Right lobe of liver (tissue), 6 donors: ENCODE data around the gene ERBB4. TPM values are rescaled to one million over a fixed set of nuclear protein-coding genes. Genes with fewer than 3 reads are reported as not detected.

ENCODE experiments used
- ATAC-seq, 4 donors: fragments of 200-7000 bp; cut with Tn5 transposase; one replicate each; pipeline ENCODE4 v1.9.1; 2020; ENCODE audit warnings: mild to moderate bottlenecking in 4 of 4, moderate library complexity in 4 of 4
- DNase-seq, 3 donors: peaks; one replicate each; pipeline ENCODE4 v3.0.0-alpha.2; 2020
- H3K27ac ChIP-seq, 3 donors: fragments of 200-600 bp; one replicate each; pipeline ENCODE4 v1.8.0; 2022
- H3K27me3 ChIP-seq, 2 donors: fragments of 200-600 bp; one replicate each; pipeline ENCODE4 v1.8.0; 2022
- H3K36me3 ChIP-seq, 4 donors: fragments of 200-600 bp; sonication (generic) in 1 of 4; one replicate each; pipeline versions ENCODE4 v1.5.1 to v1.8.0; 2017 to 2022; ENCODE audit warnings: control low read depth in 1 of 4
- H3K4me1 ChIP-seq, 4 donors: fragments of 200-600 bp; sonication (generic) in 1 of 4; one replicate each; pipeline versions ENCODE4 v1.5.1 to v1.8.0; 2017 to 2022; ENCODE audit warnings: control low read depth in 1 of 4
- H3K4me3 ChIP-seq, 3 donors: fragments of 200-600 bp; one replicate each; pipeline ENCODE4 v1.8.0; 2022
- H3K9me3 ChIP-seq, 4 donors: fragments of 200-600 bp; sonication (generic) in 1 of 4; one replicate each; pipeline versions ENCODE4 v1.5.1 to v1.8.0; 2017 to 2022; ENCODE audit warnings: control low read depth in 1 of 4
- POLR2A ChIP-seq: fragments of 450-650 bp; IDR thresholded peaks from one replicate; pipeline ENCODE4 v1.6.1; 2017; ENCODE audit warnings: antibody characterized with exemption, mild to moderate bottlenecking
- WGBS: methylation state at CpG from one replicate; pipeline ENCODE4 v1.1.6; 2018; ENCODE audit warnings: low coverage, low lambda C conversion rate; ENCODE audit not compliant: insufficient coverage; ENCODE audit errors: missing lambda C conversion rate; 5-methylcytosine and 5-hydroxymethylcytosine counted together
- intact Hi-C, 2 donors: fragments of 100-400 bp; cut with DNase I; formaldehyde crosslinking; loops; one replicate each; pipeline versions ENCODE4 v1.11.2 to v1.14.1; 2022
- total RNA-seq, 6 experiments: library from RNA; depleted of rRNA in 2 of 6; stranded (reverse); fragments of >200 nt in 2 of 6; fragmentation: NEBNext Ultra II Directional in 3 of 6; extraction: Animal tissue kit (Norgen Biotek cat#: 25700) in 3 of 6; gene quantifications; one replicate each; pipeline versions ENCODE4 v1.1.0 to v1.2.4, GENCODE V29; 2016 to 2023
- TF ChIP-seq, protein P1 (sequence below), 4 donors: fragments of 200-600 bp in 3 of 4; fragments of 450-650 bp in 1 of 4; IDR thresholded peaks; one replicate each; pipeline versions ENCODE4 v1.5.1 to v1.8.0; 2016 to 2022; ENCODE audit warnings: antibody characterized with exemption in 4 of 4, mild to moderate bottlenecking in 2 of 4
- donor health status: DM: no; HTN: yes; CAD: no.
- donor health status: DM: no; HTN: no; CAD: no.
- donor health status: DM: no; HTN: no; CAD: no.
- donor health status: DM: no; HTN: yes; CAD: no.
- donor health status: DM: no; HTN: yes; CAD: no.

ERBB4 gene
- total RNA-seq, 6 experiments from 2014 or later: 0.02 to 0.59 (median 0.08) TPM; not detected in 2

DNA sequence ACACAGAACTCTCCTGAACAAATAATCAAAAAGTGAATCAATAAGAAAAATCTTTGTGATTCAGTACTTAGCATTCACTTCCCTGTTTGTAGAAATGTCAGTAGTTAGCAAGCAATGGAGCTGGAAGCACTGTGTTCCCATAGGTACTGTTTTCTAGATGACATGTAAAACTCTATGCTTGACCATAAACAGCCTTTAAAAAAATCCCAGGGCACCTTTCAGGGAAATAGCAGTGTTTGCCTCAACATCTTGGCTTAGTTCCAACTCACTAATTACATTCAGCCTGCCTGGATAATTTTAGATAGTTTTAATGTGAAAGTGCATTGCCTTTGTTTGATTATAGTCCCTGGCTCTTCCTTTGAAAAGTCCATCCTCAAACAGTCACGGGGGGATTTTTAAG, 721.8 kb downstream of the ERBB4 start:
- Histone ChIP-seq H3K27me3 (no peaks in the 10 kb centered on the region), H3K36me3 (no peaks in the 10 kb centered on the region), H3K4me3 (no peak overlapping the region), H3K9me3 (no peaks in the 10 kb centered on the region), H3K27ac (no peak overlapping the region), H3K4me1 (no peaks in the 10 kb centered on the region)
- TF ChIP-seq, protein P1, sequence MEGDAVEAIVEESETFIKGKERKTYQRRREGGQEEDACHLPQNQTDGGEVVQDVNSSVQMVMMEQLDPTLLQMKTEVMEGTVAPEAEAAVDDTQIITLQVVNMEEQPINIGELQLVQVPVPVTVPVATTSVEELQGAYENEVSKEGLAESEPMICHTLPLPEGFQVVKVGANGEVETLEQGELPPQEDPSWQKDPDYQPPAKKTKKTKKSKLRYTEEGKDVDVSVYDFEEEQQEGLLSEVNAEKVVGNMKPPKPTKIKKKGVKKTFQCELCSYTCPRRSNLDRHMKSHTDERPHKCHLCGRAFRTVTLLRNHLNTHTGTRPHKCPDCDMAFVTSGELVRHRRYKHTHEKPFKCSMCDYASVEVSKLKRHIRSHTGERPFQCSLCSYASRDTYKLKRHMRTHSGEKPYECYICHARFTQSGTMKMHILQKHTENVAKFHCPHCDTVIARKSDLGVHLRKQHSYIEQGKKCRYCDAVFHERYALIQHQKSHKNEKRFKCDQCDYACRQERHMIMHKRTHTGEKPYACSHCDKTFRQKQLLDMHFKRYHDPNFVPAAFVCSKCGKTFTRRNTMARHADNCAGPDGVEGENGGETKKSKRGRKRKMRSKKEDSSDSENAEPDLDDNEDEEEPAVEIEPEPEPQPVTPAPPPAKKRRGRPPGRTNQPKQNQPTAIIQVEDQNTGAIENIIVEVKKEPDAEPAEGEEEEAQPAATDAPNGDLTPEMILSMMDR (IDR thresholded peaks at IDR 0.05): no peak
- TF ChIP-seq POLR2A: no peak
- no peak for ATAC-seq
- 60% methylated on average over 1 of the region's 1 CpG for WGBS
- intact Hi-C loops: no loop called here
- no peak for DNase-seq

DNA sequence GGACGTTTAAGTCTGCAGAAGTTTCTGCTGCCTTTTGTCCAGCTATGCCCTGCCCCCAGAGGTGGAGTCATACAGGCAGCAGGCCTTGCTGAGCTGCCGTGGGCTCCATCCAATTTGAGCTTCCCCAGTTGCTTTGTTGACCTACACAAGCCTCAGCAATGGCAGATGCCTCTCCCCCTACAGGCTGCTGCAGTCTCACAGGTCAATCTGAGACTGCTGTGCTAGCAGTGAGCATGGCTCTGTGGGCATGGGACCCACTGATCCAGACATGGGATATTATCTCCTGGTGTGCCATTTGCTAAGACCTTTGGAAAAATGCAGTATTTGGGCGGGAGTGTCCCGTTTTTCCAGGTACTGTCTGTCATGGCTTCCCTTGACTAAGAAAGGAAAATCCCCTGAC, 726.0 kb downstream of the ERBB4 start:
- intact Hi-C loops: no loop called here
- WGBS: 20% methylated on average over 1 of the region's 4 CpGs
- TF ChIP-seq, protein P1 (IDR thresholded peaks at IDR 0.05): no peak
- TF ChIP-seq POLR2A: no peak
- Histone ChIP-seq H3K4me3 (no peak overlapping the region), H3K4me1 (no peaks in the 10 kb centered on the region), H3K36me3 (no peaks in the 10 kb centered on the region), H3K27me3 (no peaks in the 10 kb centered on the region), H3K9me3 (no peaks in the 10 kb centered on the region), H3K27ac (no peak overlapping the region)
- no peak for DNase-seq
- no peak for ATAC-seq

DNA sequence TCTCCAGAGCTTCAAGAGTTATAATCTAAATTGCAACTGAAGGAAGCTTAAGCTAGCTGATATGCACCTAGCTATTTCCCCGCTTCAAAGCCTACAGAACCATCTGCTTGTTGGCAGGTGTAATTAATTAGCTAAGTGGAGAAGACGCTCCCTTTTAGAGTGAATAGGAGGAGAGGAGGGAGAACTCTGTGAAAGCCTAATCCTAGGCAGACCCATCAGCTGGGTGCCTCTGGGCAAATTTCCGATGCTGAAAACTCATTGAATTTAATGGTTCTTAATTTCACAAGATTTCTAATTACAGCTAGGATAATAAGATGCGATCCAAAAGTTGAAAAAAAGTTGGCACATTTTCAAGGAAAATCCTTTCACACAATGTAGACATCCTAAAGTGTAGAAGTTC, 735.9 kb downstream of the ERBB4 start:
- H3K36me3 ChIP-seq: no peaks in the 10 kb centered on the region
- no peaks in the 10 kb centered on the region for H3K9me3 ChIP-seq
- no peak for ATAC-seq
- H3K27ac ChIP-seq: no peak overlapping the region
- no peaks in the 10 kb centered on the region for H3K27me3 ChIP-seq
- H3K4me3 ChIP-seq: no peak overlapping the region
- no peaks in the 10 kb centered on the region for H3K4me1 ChIP-seq
- TF ChIP-seq POLR2A: no peak
- TF ChIP-seq, protein P1 (IDR thresholded peaks at IDR 0.05): no peak
- DNase-seq: no peak
- 53% methylated on average over 4 of the region's 4 CpGs for WGBS
- intact Hi-C loops: no loop called here

DNA sequence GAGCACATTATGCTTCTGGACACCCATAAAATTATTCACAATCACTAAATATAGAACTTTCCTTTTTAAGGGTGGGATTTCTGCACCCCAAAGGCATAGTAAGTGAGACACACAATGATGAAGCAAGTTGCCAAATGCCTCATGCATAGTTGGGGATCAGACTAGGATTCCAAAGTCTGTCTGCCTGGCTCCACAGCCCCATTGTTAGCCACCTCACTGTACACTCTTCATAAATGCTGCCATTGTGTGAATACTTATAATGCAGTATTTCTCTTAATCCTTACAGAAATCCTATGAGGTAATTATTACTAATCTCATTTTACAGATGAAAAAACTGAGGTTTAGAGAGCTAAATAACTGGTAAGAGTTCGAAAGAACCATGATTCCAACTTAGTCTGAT, 738.6 kb downstream of the ERBB4 start:
- intact Hi-C loops: no loop called here
- 28% methylated on average over 1 of the region's 1 CpG for WGBS

More for the DNA sequence above, 738.6 kb downstream of the ERBB4 start:
- no peak overlapping the region for H3K27ac ChIP-seq
- no peaks in the 10 kb centered on the region for H3K36me3 ChIP-seq
- no peak for DNase-seq
- H3K4me1 ChIP-seq: no peaks in the 10 kb centered on the region
- no peaks in the 10 kb centered on the region for H3K27me3 ChIP-seq
- no peak for ATAC-seq
- H3K9me3 ChIP-seq: no peaks in the 10 kb centered on the region
- no peak overlapping the region for H3K4me3 ChIP-seq
- TF ChIP-seq, protein P1 (IDR thresholded peaks at IDR 0.05): no peak
- no peak for TF ChIP-seq POLR2A
